Activated CD4-positive, alpha-beta T cell treated with anti-CD3 and anti-CD28 coated beads for 36 hours (primary cell): ENCODE results near the gene DPH1. TPM values are rescaled to one million over a fixed set of nuclear protein-coding genes. Genes with fewer than 3 reads are reported as not detected.

ENCODE experiments used
- ATAC-seq: fragments of 200-7000 bp; cut with Tn5 transposase; one replicate; pipeline ENCODE4 v1.10.0; 2021; ENCODE audit warnings: mild to moderate bottlenecking, moderate library complexity
- CTCF ChIA-PET: fragments of 350-600 bp; sonication (Branson Sonifier 250); formaldehyde crosslinking; loops from one replicate; lab custom pipeline; 2021; ENCODE audit warnings: antibody characterized with exemption; lab: Charles Lee
- POLR2A ChIA-PET: fragments of 350-600 bp; sonication (Branson Sonifier 250); formaldehyde crosslinking; loops from one replicate; lab custom pipeline; 2021; ENCODE audit warnings: antibody characterized with exemption, inconsistent platforms; lab: Charles Lee
- DNase-seq: peaks from one replicate; pipeline ENCODE4 v3.0.0-alpha.2; 2020
- H3K27ac Mint-ChIP-seq: one replicate; pipeline ENCODE4 v1.8.0; 2021; ENCODE audit warnings: mixed read lengths
- H3K27me3 Mint-ChIP-seq: one replicate; pipeline ENCODE4 v1.8.0; 2021; ENCODE audit warnings: mixed read lengths
- H3K36me3 Mint-ChIP-seq: one replicate; pipeline ENCODE4 v1.8.0; 2021; ENCODE audit warnings: low read depth, mixed read lengths
- H3K4me1 Mint-ChIP-seq: one replicate; pipeline ENCODE4 v1.8.0; 2021; ENCODE audit warnings: mixed read lengths
- H3K4me3 Mint-ChIP-seq: one replicate; pipeline ENCODE4 v1.8.0; 2021; ENCODE audit warnings: mild to moderate bottlenecking, moderate library complexity, mixed read lengths
- H3K9me3 Mint-ChIP-seq: one replicate; pipeline ENCODE4 v1.8.0; 2021; ENCODE audit warnings: low read depth, mixed read lengths
- intact Hi-C, 2 experiments: fragments of 100-400 bp; cut with DNase I in 1 of 2; cut with micrococcal nuclease in 1 of 2; formaldehyde crosslinking; loops; one replicate each; pipeline versions ENCODE4 v1.14.2 to v1.15.1; 2022 to 2024; cut with DNase I, micrococcal nuclease
- total RNA-seq, 2 experiments: library from RNA; stranded (reverse); gene quantifications; one replicate each; pipeline ENCODE4 v1.2.3, GENCODE V29; 2021

The DPH1 gene
- total RNA-seq, 2 experiments from 2014 or later: 29.1 to 37.0 TPM

DNA sequence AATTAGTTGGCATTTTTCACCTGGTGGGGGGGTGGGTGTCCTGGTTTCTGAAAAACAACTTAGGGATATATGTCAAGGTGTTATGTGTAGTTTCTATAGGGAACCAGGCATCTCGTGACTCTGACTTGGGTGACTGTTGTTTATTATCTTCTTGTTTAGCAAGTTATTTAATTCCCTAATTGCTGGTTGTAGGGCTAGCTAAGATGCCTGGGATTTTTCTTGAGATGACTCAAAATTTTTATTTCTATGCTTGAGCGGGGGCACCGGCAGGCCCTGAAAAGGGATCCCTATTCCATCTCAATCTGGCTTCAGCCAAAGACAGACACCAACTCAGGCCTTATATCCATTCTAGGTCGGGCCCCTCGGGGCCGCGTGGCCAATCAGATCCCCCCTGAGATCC lies 3.2 kb downstream of the DPH1 start:
- intact Hi-C loops: no loop called here
- POLR2A ChIA-PET: no interaction called here
- DNase-seq: no peak
- no peak for ATAC-seq
- Mint-ChIP-seq H3K4me1 (peaks cover 18% of the 10 kb centered on the region), H3K4me3 (no peak overlapping the region), H3K9me3 (no peaks in the 10 kb centered on the region), H3K27me3 (no peaks in the 10 kb centered on the region), H3K36me3 (peaks cover 7% of the 10 kb centered on the region), H3K27ac (no peak overlapping the region)
- CTCF ChIA-PET: interaction anchor here (1.1 to 1.5 kb wide), 3 partner anchors 12 to 124 kb away, joined by 3 to 4 read pairs (median 3); no protein-coding TSS in a partner anchor

DNA sequence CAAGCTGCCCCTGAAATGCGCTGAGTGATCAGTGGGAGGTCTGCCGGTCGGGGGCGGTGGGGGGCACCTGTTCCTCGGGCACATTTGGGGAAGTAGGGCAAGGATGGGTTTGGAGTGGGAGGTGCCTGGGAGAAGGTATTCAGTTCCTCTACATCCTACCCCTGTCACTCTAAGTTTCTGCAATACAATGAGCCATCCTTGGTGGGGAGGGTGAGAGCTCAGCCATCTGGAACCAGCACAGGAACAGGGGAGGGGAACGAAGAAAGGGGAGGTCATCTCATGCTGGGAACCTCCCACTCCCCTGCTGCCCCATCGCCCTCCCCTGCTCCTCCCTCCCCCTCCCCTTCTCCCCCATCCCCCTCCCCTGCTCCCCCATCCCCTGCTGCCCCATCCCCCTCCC lies 4.2 kb downstream of the DPH1 start:
- ChIA-PET CTCF (interaction anchor here (0.6 to 1.1 kb wide), 2 partner anchors 11 to 156 kb away, joined by 3 read pairs; no protein-coding TSS in a partner anchor), POLR2A (no interaction called here)
- Mint-ChIP-seq H3K27ac (no peak overlapping the region), H3K36me3 (peaks cover 11% of the 10 kb centered on the region), H3K4me1 (peaks cover 18% of the 10 kb centered on the region), H3K4me3 (no peak overlapping the region), H3K9me3 (no peaks in the 10 kb centered on the region), H3K27me3 (no peaks in the 10 kb centered on the region)
- ATAC-seq (no peak), DNase-seq (no peak)
- intact Hi-C loops: no loop called here

DNA sequence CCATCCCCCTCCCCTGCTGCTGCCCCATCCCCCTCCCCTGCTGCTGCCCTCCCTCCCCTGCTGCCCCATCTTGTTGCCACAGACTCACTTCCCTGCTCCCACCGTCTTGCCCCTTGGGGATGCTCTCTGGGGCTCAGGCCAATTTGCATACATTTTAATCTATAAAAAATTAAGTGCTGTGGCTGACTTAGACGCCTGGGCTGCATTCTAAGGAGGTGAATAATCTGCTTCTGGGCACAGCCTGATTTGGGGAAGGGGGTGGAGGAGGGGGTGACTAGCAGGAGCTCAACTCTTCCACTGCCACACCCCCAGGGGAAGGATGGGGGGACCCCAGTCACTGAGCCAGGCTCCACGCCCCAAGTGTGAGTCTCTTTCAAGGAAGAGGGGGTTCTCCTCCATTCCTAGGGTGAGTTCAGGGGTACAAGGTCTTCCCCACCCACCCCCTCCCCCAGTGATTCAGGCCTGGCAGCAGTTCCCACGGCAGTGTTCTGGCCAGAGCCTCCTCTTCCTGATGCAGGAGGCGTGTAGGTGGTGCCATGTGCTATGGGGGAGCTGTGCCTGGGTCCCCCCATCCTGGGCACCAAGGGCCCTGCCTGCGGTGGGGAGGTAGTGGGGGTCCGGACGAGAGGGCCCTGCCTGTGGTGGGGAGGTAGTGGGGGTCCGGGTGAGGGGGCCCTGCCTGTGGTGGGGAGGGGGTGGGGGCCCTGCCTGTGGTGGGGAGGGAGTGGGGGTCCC lies 5.0 kb downstream of the DPH1 start:
- CTCF ChIA-PET: interaction anchor here (0.6 kb wide), 1 partner anchor 366 kb away, joined by 3 read pairs; the partner anchor contains the start of gene MNT
- ATAC-seq: no peak
- Mint-ChIP-seq H3K27ac (no peak overlapping the region), H3K4me1 (peaks cover 18% of the 10 kb centered on the region), H3K36me3 (peaks cover 13% of the 10 kb centered on the region), H3K9me3 (no peaks in the 10 kb centered on the region), H3K27me3 (no peaks in the 10 kb centered on the region), H3K4me3 (no peak overlapping the region)
- no peak for DNase-seq
- POLR2A ChIA-PET: no interaction called here
- intact Hi-C loops: no loop called here

DNA sequence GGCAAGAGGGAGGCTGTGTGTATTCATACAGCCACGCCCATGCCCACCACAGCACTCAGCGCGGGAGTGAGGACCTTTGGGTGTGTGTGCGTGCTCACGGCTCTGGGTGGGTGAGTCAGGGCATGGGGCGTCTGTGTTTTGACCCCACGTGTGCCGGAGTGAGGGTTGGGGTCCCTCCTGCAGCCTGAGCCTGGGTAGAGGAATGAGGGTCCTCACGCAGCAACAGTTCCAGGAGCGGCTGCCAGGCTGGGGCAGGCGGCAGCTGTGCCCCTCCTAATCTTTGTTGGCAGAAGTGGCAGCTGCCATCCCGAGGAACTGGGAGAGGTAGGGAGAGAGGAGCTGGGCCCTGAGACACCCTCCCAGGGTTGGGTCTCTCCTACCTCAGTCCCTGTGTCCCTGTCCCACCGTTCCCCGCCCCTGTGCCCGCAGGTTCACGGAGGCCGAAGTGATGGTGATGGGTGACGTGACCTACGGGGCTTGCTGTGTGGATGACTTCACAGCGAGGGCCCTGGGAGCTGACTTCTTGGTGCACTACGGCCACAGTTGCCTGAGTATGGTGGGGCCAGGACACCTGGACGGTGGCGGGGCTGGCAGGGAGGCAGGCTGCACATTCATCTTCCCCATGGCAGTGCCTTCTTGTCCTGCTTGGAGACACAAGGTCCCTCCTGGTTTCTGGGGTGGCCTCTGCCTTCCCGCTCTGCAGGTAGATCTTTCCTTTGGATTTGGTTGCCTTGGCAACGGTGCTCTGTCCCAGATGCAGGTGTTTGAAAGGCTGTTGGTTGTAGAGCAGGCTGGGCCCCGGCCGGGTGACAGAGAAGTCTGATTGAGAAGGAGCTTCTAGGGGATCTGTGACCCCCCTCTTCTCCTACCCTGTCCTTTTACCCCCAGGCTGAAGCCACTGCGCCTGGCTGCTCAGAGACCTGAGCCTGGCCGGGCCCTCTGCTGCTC lies 5.9 kb downstream of the DPH1 start:
- no peak for ATAC-seq
- ChIA-PET POLR2A (interaction anchor here (0.6 kb wide), 1 partner anchor 11 kb away, joined by 4 read pairs; the partner anchor contains the start of gene RTN4RL1), CTCF (no interaction called here)
- Mint-ChIP-seq H3K27me3 (no peaks in the 10 kb centered on the region), H3K4me1 (peaks cover 17% of the 10 kb centered on the region), H3K4me3 (no peak overlapping the region), H3K36me3 (peaks cover 14% of the 10 kb centered on the region), H3K27ac (no peak overlapping the region), H3K9me3 (no peaks in the 10 kb centered on the region)
- DNase-seq: no peak
- intact Hi-C loops: no loop called here

GRCh38 chr17:2037155-2037554 lies 7.2 kb downstream of the DPH1 start:
- POLR2A ChIA-PET: no interaction called here
- Mint-ChIP-seq H3K4me3 (no peak overlapping the region), H3K36me3 (peaks cover 15% of the 10 kb centered on the region), H3K9me3 (no peaks in the 10 kb centered on the region), H3K27ac (no peak overlapping the region), H3K27me3 (no peaks in the 10 kb centered on the region), H3K4me1 (peaks cover 13% of the 10 kb centered on the region)
- intact Hi-C loops: no loop called here
- CTCF ChIA-PET: no interaction called here
- ATAC-seq: no peak
- no peak for DNase-seq

DNA sequence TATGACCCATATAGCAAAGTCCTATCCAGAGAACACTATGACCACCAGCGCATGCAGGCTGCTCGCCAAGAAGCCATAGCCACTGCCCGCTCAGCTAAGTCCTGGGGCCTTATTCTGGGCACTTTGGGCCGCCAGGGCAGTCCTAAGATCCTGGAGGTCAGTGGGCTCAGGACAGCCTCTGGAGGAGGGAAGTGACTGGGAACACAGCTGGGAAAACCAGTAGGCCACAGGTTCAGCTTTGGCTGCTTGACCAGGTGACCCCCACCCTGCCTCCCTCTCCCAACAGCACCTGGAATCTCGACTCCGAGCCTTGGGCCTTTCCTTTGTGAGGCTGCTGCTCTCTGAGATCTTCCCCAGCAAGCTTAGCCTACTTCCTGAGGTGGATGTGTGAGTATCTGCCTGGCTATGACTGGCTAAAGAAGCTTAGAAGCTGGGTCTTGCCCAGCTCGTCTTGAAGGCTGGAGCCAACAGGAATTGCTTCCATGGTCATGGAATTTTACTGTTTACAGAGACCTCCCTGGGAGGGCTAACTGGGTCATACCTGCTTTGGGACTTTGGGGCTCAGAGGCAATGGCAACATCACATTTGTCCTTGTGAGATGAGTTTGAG lies 10.4 kb downstream of the DPH1 start:
- intact Hi-C loops: loop anchor here in 1 of 2 experiments (5.0 kb wide), 2 partner anchors 323 to 352 kb away; no protein-coding TSS in a partner anchor
- peaks cover 33% of the 10 kb centered on the region for H3K36me3 Mint-ChIP-seq

DNA sequence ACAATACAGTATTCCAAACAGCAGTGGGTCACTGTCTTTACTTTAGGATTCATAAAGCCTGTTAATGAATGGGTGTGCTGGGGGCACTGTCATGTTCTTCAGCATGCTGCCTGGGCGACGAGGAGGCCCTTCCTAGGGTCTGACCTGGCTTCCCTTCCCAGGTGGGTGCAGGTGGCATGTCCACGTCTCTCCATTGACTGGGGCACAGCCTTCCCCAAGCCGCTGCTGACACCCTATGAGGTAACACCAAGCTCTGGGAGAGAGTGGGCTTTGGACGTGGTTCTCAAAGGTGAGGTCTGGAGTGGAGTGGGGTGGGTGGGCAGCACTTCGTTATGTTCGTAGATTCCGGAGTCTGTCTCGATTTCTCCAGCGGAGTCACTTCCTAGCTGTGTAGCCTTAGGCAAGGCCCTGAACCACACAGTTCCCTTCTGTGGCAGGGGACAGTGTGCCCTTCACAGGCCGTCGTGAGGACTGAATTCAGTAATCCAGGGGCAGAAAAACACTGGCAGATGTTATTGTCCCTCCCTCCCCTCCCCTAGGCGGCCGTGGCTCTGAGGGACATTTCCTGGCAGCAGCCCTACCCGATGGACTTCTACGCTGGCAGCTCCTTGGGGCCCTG lies 11.1 kb downstream of the DPH1 start:
- peaks cover 23% of the 10 kb centered on the region for H3K4me1 Mint-ChIP-seq
- H3K4me3 Mint-ChIP-seq: peak overlapping the region; percentile 28
- H3K9me3 Mint-ChIP-seq: no peaks in the 10 kb centered on the region
- no peak overlapping the region for H3K27ac Mint-ChIP-seq
- POLR2A ChIA-PET: no interaction called here
- intact Hi-C loops: loop anchor here (1.0 to 5.0 kb wide), 7 partner anchors 11 to 357 kb away; partner anchors contain the start of genes DPH1 (in 1 of the 2), PRPF8 (in 1 of the 2), SMG6 (in 1 of the 2) and SMYD4 (in 1 of the 2)
- DNase-seq (no peak), ATAC-seq (no peak)
- H3K36me3 Mint-ChIP-seq: peaks cover 31% of the 10 kb centered on the region
- H3K27me3 Mint-ChIP-seq: no peaks in the 10 kb centered on the region
- CTCF ChIA-PET: interaction anchor here (0.8 to 2.2 kb wide), 6 partner anchors 9 to 30 kb away, joined by 3 to 6 read pairs (median 4); partner anchors contain the start of gene HIC1

More for the DNA sequence above, 10.4 kb downstream of the DPH1 start:
- H3K27me3 Mint-ChIP-seq: no peaks in the 10 kb centered on the region
- ATAC-seq (no peak), DNase-seq (no peak)
- ChIA-PET POLR2A (no interaction called here), CTCF (interaction anchor here (0.8 to 2.2 kb wide), 3 partner anchors 8 to 342 kb away, joined by 3 to 5 read pairs (median 4); no protein-coding TSS in a partner anchor)
- H3K27ac Mint-ChIP-seq: no peak overlapping the region
- peaks cover 23% of the 10 kb centered on the region for H3K4me1 Mint-ChIP-seq
- H3K4me3 Mint-ChIP-seq: no peak overlapping the region
- no peaks in the 10 kb centered on the region for H3K9me3 Mint-ChIP-seq

- Mint-ChIP-seq H3K36me3 (peaks cover 26% of the 10 kb centered on the region), H3K27me3 (no peaks in the 10 kb centered on the region), H3K9me3 (no peaks in the 10 kb centered on the region), H3K27ac (peak within 1 kb of the TSS; percentile 95), H3K4me3 (peak within 1 kb of the TSS; percentile 95), H3K4me1 (peaks cover 23% of the 10 kb centered on the region)
- intact Hi-C loops: loop anchor here (1.0 to 5.0 kb wide), 8 partner anchors 11 to 393 kb away; partner anchors contain the start of genes DPH1 (in 1 of the 2), PRPF8 (in 1 of the 2), RILP (in 1 of the 2) and SMG6 (in 1 of the 2)
- peak; percentile 99 for DNase-seq
- POLR2A ChIA-PET: no interaction called here
- CTCF ChIA-PET: interaction anchor here (0.8 to 2.2 kb wide), 6 partner anchors 10 to 29 kb away, joined by 3 to 6 read pairs (median 4); partner anchors contain the start of gene HIC1
- peak; percentile 92 for ATAC-seq
Observed at GRCh38 chr17:2041561-2042389, 11.8 kb downstream of the DPH1 start, which contains the start of gene OVCA2. Gene OVCA2, plus strand, starts transcription at chr17:2042022. Its CDS starts 26 bp downstream, at chr17:2042048.

GRCh38 chr17:2042390-2042847 lies 12.5 kb downstream of the DPH1 start:
- Mint-ChIP-seq H3K27me3 (no peaks in the 10 kb centered on the region), H3K27ac (peak overlapping the region; percentile 95), H3K4me1 (peaks cover 23% of the 10 kb centered on the region), H3K4me3 (peak overlapping the region; percentile 95), H3K36me3 (peaks cover 26% of the 10 kb centered on the region), H3K9me3 (no peaks in the 10 kb centered on the region)
- intact Hi-C loops: loop anchor here (2.0 to 5.0 kb wide), 3 partner anchors 325 to 394 kb away; partner anchors contain the start of gene RILP (in 1 of the 2)
- no peak for DNase-seq
- ATAC-seq: no peak
- POLR2A ChIA-PET: no interaction called here
- CTCF ChIA-PET: interaction anchor here (0.5 to 1.6 kb wide), 3 partner anchors 13 to 175 kb away, joined by 3 to 6 read pairs (median 4); no protein-coding TSS in a partner anchor
